ENCODE results near the gene TMC2. TPM values are rescaled to one million over a fixed set of nuclear protein-coding genes. Genes with fewer than 3 reads are reported as not detected.

TMC2 gene
- total and polyA plus RNA-seq, 2 of the 4 experiments (the other 2 are of a cell fraction) = not detected

DNA sequence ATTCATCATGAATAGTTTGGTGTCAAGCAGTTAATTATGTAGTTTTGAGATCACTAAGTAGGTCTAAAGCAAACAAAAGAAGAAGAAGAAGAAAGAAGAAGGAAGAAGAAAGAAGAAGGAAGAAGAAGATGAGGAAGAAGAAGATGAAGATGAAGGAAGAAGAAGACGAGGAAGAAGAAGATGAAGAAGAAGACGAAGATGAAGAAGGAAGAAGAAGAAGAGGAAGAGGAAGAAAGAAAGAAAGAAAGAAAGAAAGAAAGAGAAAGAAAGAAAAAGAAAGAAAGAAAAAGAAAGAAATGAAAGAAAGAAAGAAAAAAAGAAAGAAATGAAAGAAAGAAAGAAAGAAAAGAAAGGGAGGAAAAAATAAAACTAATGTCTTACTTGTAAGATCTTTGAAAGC is 9.2 kb downstream of the TMC2 start:
- no peak for TF ChIP-seq MXI1 (IDR thresholded peaks at IDR 0.05; ENCODE audit: borderline replicate concordance, low read depth, low read length)
- no peak for TF ChIP-seq FOS (IDR thresholded peaks at IDR 0.05; ENCODE audit: low read depth, low read length)
- TF ChIP-seq CHD1 (IDR thresholded peaks at IDR 0.05; ENCODE audit: low read depth, low read length) = no peak
- TF ChIP-seq MAZ (IDR thresholded peaks at IDR 0.05; ENCODE audit: borderline replicate concordance, low read depth, low read length) = no peak
- intact Hi-C loops (cut with micrococcal nuclease) = no loop called here
- Histone ChIP-seq H3K14ac (replicated peaks; ENCODE audit: low read depth, low read length) (no peak overlapping the region), H2BK20ac (ENCODE audit: low read depth, low read length) (no peak overlapping the region), H3K4me1 (ENCODE audit: control insufficient read depth, insufficient read depth, low read length) (no peaks in the 10 kb centered on the region), H3K56ac (ENCODE audit: extremely low read depth, insufficient read depth, low read length) (no peak overlapping the region), H3K4me3 (ENCODE audit: insufficient read depth, low read depth, low read length) (no peak overlapping the region), H2AK5ac (ENCODE audit: low read depth, low read length) (no peak overlapping the region), H3K27me3 (ENCODE audit: control insufficient read depth, insufficient read depth, low read length) (peaks cover 11% of the 10 kb centered on the region), H2BK15ac (ENCODE audit: low read depth, low read length) (no peak overlapping the region), H3K9me1 (ENCODE audit: insufficient read depth, low read length) (no peaks in the 10 kb centered on the region), H2AFZ (replicated peaks; ENCODE audit: low read length, poor library complexity) (no peak overlapping the region), H3K4ac (ENCODE audit: low read depth, low read length) (no peak overlapping the region), H2BK120ac (ENCODE audit: low read depth, low read length) (no peak overlapping the region), H2AK9ac (replicated peaks; ENCODE audit: low read depth, low read length, poor library complexity) (no peak overlapping the region), H4K8ac (ENCODE audit: low read depth in 2 of 2, low read length in 2 of 2) (no peak overlapping the region), H3K23ac (ENCODE audit: low read depth, low read length) (no peak overlapping the region), H3K79me1 (ENCODE audit: low read depth in 1 of 2, low read length in 2 of 2) (no peaks in the 10 kb centered on the region), H3K9me3 (ENCODE audit: control insufficient read depth, insufficient read depth, low read length) (no peaks in the 10 kb centered on the region), H3K27ac (ENCODE audit: insufficient read depth, low read length) (no peak overlapping the region), H3K4me2 (ENCODE audit: low read depth, low read length) (no peak overlapping the region), H4K20me1 (ENCODE audit: insufficient read depth, low read length) (no peaks in the 10 kb centered on the region), H4K91ac (ENCODE audit: insufficient read depth, low read depth, low read length) (no peak overlapping the region), H4K5ac (ENCODE audit: low read depth, low read length) (no peak overlapping the region), H3K36me3 (ENCODE audit: control insufficient read depth, insufficient read depth, low read length) (no peaks in the 10 kb centered on the region), H3K9ac (ENCODE audit: low read depth, low read length) (no peak overlapping the region), H2BK5ac (ENCODE audit: low read depth, low read length, poor library complexity, severe bottlenecking) (no peak overlapping the region), H3K18ac (ENCODE audit: low read depth, low read length) (no peak overlapping the region)
- dilution Hi-C loops (cut with HindIII; ENCODE audit: low sequenced_read_pairs, unreplicated experiment) = no loop called here
- in situ Hi-C loops (cut with MboI; ENCODE audit: low sequenced_read_pairs) = no loop called here
- ATAC-seq (ENCODE audit: low read depth) (no peak), DNase-seq (no peak)
- no TSS peak for BruUV-seq (replicated peaks)
- 76 to 93% methylated on average over 2 of the region's 2 CpGs for WGBS, 2 experiments (ENCODE audit: extremely low coverage in 2 of 2, insufficient read length in 1 of 2)
- CTCF ChIA-PET = no interaction called here
- POLR2A ChIA-PET (ENCODE audit: unreplicated experiment) = no interaction called here
